Skeletal muscle tissue (tissue), 4 donors: ENCODE results near the gene CPTP. TPM values are rescaled to one million over a fixed set of nuclear protein-coding genes. Genes with fewer than 3 reads are reported as not detected.

Experiments
- H3K27ac ChIP-seq: one replicate; pipeline ENCODE4 v1.7.0; 2013; ENCODE audit warnings: mild to moderate bottlenecking, low read depth, low read length, inconsistent platforms
- H3K27me3 ChIP-seq, 3 donors: one replicate each; pipeline ENCODE4 v1.7.0; 2013; ENCODE audit warnings: low read length in 3 of 3; ENCODE audit not compliant: control insufficient read depth in 3 of 3, insufficient read depth in 3 of 3
- H3K36me3 ChIP-seq, 3 donors: one replicate each; pipeline ENCODE4 v1.7.0; 2013; ENCODE audit warnings: low read length in 3 of 3; ENCODE audit not compliant: control insufficient read depth in 3 of 3, insufficient read depth in 3 of 3
- H3K4me1 ChIP-seq, 3 donors: one replicate each; pipeline ENCODE4 v1.7.0; 2013; ENCODE audit warnings: low read length in 3 of 3, mild to moderate bottlenecking in 3 of 3; ENCODE audit not compliant: control insufficient read depth in 3 of 3, insufficient read depth in 3 of 3
- H3K4me3 ChIP-seq, 3 donors: one replicate each; pipeline ENCODE4 v1.7.0; 2013; ENCODE audit warnings: low read length in 3 of 3
- H3K9ac ChIP-seq, 3 donors: one replicate each; pipeline ENCODE4 v1.7.0; 2013; ENCODE audit warnings: low read length in 3 of 3, mild to moderate bottlenecking in 3 of 3, moderate library complexity in 2 of 3, low read depth in 1 of 3
- H3K9me3 ChIP-seq, 3 donors: one replicate each; pipeline ENCODE4 v1.7.0; 2013; ENCODE audit warnings: low read length in 3 of 3; ENCODE audit not compliant: control insufficient read depth in 3 of 3
- total RNA-seq: library from RNA; depleted of rRNA; stranded (reverse); fragments of >200 nt; gene quantifications from one replicate; pipeline ENCODE4 v1.2.3, GENCODE V29; 2014
- donor health status: Osteomylitis.

Gene CPTP
- total RNA-seq, 1 donor from 2014 or later, result 8.4 TPM

GRCh38 chr1:1347663-1348419, 23.2 kb downstream of the CPTP start:
- peaks cover 65 to 72% (median 67%) of the 10 kb centered on the region in 3 donors for H3K4me1 ChIP-seq
- peak overlapping the region; percentile 94 for H3K27ac ChIP-seq
- H3K9ac ChIP-seq, result peak overlapping the region; percentile 86 to 96 (median 92)
- peak overlapping the region; percentile 83 to 89 (median 85) for H3K4me3 ChIP-seq
- H3K27me3 ChIP-seq, result peaks cover 0 to 4% (median 0%) of the 10 kb centered on the region in 3 donors
- H3K9me3 ChIP-seq, result no peaks in the 10 kb centered on the region
- H3K36me3 ChIP-seq, result peaks cover 0 to 1% (median 0%) of the 10 kb centered on the region in 3 donors

GRCh38 chr1:1348420-1349255, 24.0 kb downstream of the CPTP start:
- peak overlapping the region; percentile 94 for H3K27ac ChIP-seq
- H3K9ac ChIP-seq, result peak overlapping the region; percentile 86 to 96 (median 92)
- peak overlapping the region; percentile 83 to 89 (median 85) for H3K4me3 ChIP-seq
- no peaks in the 10 kb centered on the region for H3K36me3 ChIP-seq
- H3K27me3 ChIP-seq, result peaks cover 0 to 10% (median 7%) of the 10 kb centered on the region in 3 donors
- no peaks in the 10 kb centered on the region for H3K9me3 ChIP-seq
- peaks cover 64 to 69% (median 66%) of the 10 kb centered on the region in 3 donors for H3K4me1 ChIP-seq

- Histone ChIP-seq H3K4me3 (peak within 1 kb of the TSS; percentile 83 to 89 (median 85)), H3K4me1 (peaks cover 59 to 61% (median 61%) of the 10 kb centered on the region in 3 donors), H3K9me3 (no peaks in the 10 kb centered on the region), H3K27me3 (peaks cover 0 to 18% (median 13%) of the 10 kb centered on the region in 3 donors), H3K27ac (peak within 1 kb of the TSS; percentile 94), H3K36me3 (peaks cover 0 to 2% (median 0%) of the 10 kb centered on the region in 3 donors), H3K9ac (peak within 1 kb of the TSS; percentile 86 to 96 (median 92))
Observed at GRCh38 chr1:1349256-1350012, 24.8 kb downstream of the CPTP start, which contains the start of gene DVL1. Gene DVL1 (minus strand): TSS chr1:1349418. CDS start chr1:1349065, 353 bp downstream.

- peak overlapping the region in 1 of 3 donors; percentile 33 for H3K9ac ChIP-seq
Observed at GRCh38 chr1:1351511-1352427, 27.2 kb downstream of the CPTP start.

GRCh38 chr1:1352786-1353388, 28.3 kb downstream of the CPTP start:
- Histone ChIP-seq H3K9me3 (no peaks in the 10 kb centered on the region), H3K27me3 (peaks cover 0 to 36% (median 22%) of the 10 kb centered on the region in 3 donors), H3K4me3 (no peak overlapping the region), H3K27ac (no peak overlapping the region), H3K9ac (peak overlapping the region in 1 of 3 donors; percentile 33), H3K36me3 (peaks cover 0 to 2% (median 0%) of the 10 kb centered on the region in 3 donors), H3K4me1 (peaks cover 35 to 36% (median 35%) of the 10 kb centered on the region in 3 donors)

More at GRCh38 chr1:1351511-1352427, 27.2 kb downstream of the CPTP start:
- Histone ChIP-seq H3K4me3 (peak overlapping the region in 2 of 3 donors; percentile 35 to 45), H3K36me3 (peaks cover 0 to 2% (median 0%) of the 10 kb centered on the region in 3 donors), H3K27ac (peak overlapping the region; percentile 48), H3K4me1 (peaks cover 39 to 43% (median 40%) of the 10 kb centered on the region in 3 donors), H3K9me3 (no peaks in the 10 kb centered on the region), H3K27me3 (peaks cover 0 to 25% (median 17%) of the 10 kb centered on the region in 3 donors)

GRCh38 chr1:1353389-1354151, 29.0 kb downstream of the CPTP start:
- Histone ChIP-seq H3K4me1 (peaks cover 31 to 35% (median 33%) of the 10 kb centered on the region in 3 donors), H3K9ac (peak overlapping the region in 1 of 3 donors; percentile 45), H3K4me3 (no peak overlapping the region), H3K9me3 (no peaks in the 10 kb centered on the region), H3K27ac (no peak overlapping the region), H3K27me3 (peaks cover 0 to 38% (median 24%) of the 10 kb centered on the region in 3 donors), H3K36me3 (peaks cover 0 to 2% (median 0%) of the 10 kb centered on the region in 3 donors)

- no peak overlapping the region for H3K9ac ChIP-seq
- no peak overlapping the region for H3K4me3 ChIP-seq
- H3K36me3 ChIP-seq, result peaks cover 0 to 2% (median 0%) of the 10 kb centered on the region in 3 donors
- no peaks in the 10 kb centered on the region for H3K9me3 ChIP-seq
- H3K27ac ChIP-seq, result no peak overlapping the region
- H3K4me1 ChIP-seq, result peaks cover 35 to 45% (median 38%) of the 10 kb centered on the region in 3 donors
- H3K27me3 ChIP-seq, result peaks cover 0 to 47% (median 26%) of the 10 kb centered on the region in 3 donors
Observed at GRCh38 chr1:1354271-1355247, 30.0 kb downstream of the CPTP start.
